CD4-positive, alpha-beta memory T cell (primary cell): ENCODE measurements around the gene ARMH3. TPM values are rescaled to one million over a fixed set of nuclear protein-coding genes. Genes with fewer than 3 reads are reported as not detected.

ENCODE experiments used
- CTCF ChIA-PET: fragments of 350-600 bp; sonication (Branson Sonifier 250); formaldehyde crosslinking; loops from one replicate; lab custom pipeline; 2021; ENCODE audit warnings: inconsistent platforms; ENCODE audit not compliant: partially characterized antibody; lab: Charles Lee
- POLR2A ChIA-PET: fragments of 350-600 bp; sonication (Branson Sonifier 250); formaldehyde crosslinking; loops from one replicate; lab custom pipeline; 2021; ENCODE audit not compliant: partially characterized antibody; lab: Charles Lee
- DNase-seq, 5 donors: peaks; one replicate each; pipeline versions ENCODE4 v3.0.0 to v3.0.0-alpha.2; 2020 to 2022; ENCODE audit warnings: mixed read lengths in 1 of 5
- H3K27ac ChIP-seq: one replicate; pipeline ENCODE4 v1.7.0; 2013; ENCODE audit warnings: low read depth, low read length
- H3K27me3 ChIP-seq: 2 replicates; pipeline ENCODE4 v1.7.0; 2013; ENCODE audit warnings: mild to moderate bottlenecking, low read length, moderate library complexity; ENCODE audit not compliant: insufficient read depth
- H3K36me3 ChIP-seq: 2 replicates; pipeline ENCODE4 v1.7.0; 2013; ENCODE audit warnings: mild to moderate bottlenecking, low read length, moderate library complexity; ENCODE audit not compliant: insufficient read depth
- H3K4me1 ChIP-seq: 2 replicates; pipeline ENCODE4 v1.7.0; 2013; ENCODE audit warnings: mild to moderate bottlenecking, low read length, moderate library complexity; ENCODE audit not compliant: insufficient read depth
- H3K4me3 ChIP-seq, 2 donors: one replicate each; pipeline ENCODE4 v1.7.0; 2013; ENCODE audit warnings: low read length in 2 of 2, mild to moderate bottlenecking in 1 of 2
- H3K9me3 ChIP-seq, 2 donors: one replicate each; pipeline ENCODE4 v1.7.0; 2013; ENCODE audit warnings: low read length in 2 of 2, control low read depth in 1 of 2; ENCODE audit not compliant: control insufficient read depth in 1 of 2
- H3K27ac Mint-ChIP-seq, 7 donors: one replicate each; pipeline ENCODE4 v1.8.0; 2020 to 2021; ENCODE audit warnings: mixed read lengths in 7 of 7, mild to moderate bottlenecking in 6 of 7, inconsistent platforms in 3 of 7, moderate library complexity in 3 of 7
- H3K27me3 Mint-ChIP-seq, 2 donors: one replicate each; pipeline ENCODE4 v1.8.0; 2020 to 2021; ENCODE audit warnings: mixed read lengths in 2 of 2
- H3K36me3 Mint-ChIP-seq, 2 donors: one replicate each; pipeline ENCODE4 v1.8.0; 2020 to 2021; ENCODE audit warnings: mixed read lengths in 2 of 2, inconsistent platforms in 1 of 2, mild to moderate bottlenecking in 1 of 2
- H3K4me1 Mint-ChIP-seq, 4 donors: one replicate each; pipeline ENCODE4 v1.8.0; 2020 to 2021; ENCODE audit warnings: mixed read lengths in 4 of 4, mild to moderate bottlenecking in 1 of 4
- H3K4me3 Mint-ChIP-seq, 8 donors: one replicate each; pipeline ENCODE4 v1.8.0; 2020 to 2021; ENCODE audit warnings: mixed read lengths in 8 of 8, mild to moderate bottlenecking in 7 of 8, moderate library complexity in 6 of 8, inconsistent platforms in 3 of 8
- H3K9me3 Mint-ChIP-seq, 8 donors: one replicate each; pipeline ENCODE4 v1.8.0; 2020 to 2021; ENCODE audit warnings: mixed read lengths in 8 of 8, mild to moderate bottlenecking in 5 of 8, inconsistent platforms in 3 of 8, moderate library complexity in 1 of 8
- intact Hi-C: fragments of 100-400 bp; cut with micrococcal nuclease; formaldehyde crosslinking; loops from one replicate; pipeline ENCODE4 v1.15.1; 2023
- polyA plus RNA-seq, 2 donors: library from polyadenylated mRNA; unstranded; fragments of 300-500 nt; fragmentation: Illumina TruSeq; gene quantifications; one replicate each; pipeline ENCODE4 v1.2.3, GENCODE V29; 2021
- total RNA-seq, 2 experiments: library from RNA; stranded (reverse); gene quantifications; one replicate each; pipeline ENCODE4 v1.2.3, GENCODE V29; 2021

Gene ARMH3
- total and polyA plus RNA-seq, 4 experiments from 2014 or later = 21.9 to 31.8 (median 30.0) TPM

- Histone ChIP-seq H3K4me1 (no peaks in the 10 kb centered on the region), H3K36me3 (no peaks in the 10 kb centered on the region), H3K27ac (no peak overlapping the region), H3K4me3 (no peak overlapping the region), H3K9me3 (no peaks in the 10 kb centered on the region), H3K27me3 (no peaks in the 10 kb centered on the region)
- Mint-ChIP-seq H3K4me1 (peaks cover 0 to 8% (median 2%) of the 10 kb centered on the region in 4 donors), H3K36me3 (peaks cover 6 to 13% of the 10 kb centered on the region in 2 donors), H3K4me3 (no peak overlapping the region), H3K9me3 (no peaks in the 10 kb centered on the region), H3K27ac (peak overlapping the region in 1 of 7 donors; percentile 20), H3K27me3 (no peaks in the 10 kb centered on the region)
- intact Hi-C loops = no loop called here
- ChIA-PET CTCF (no interaction called here), POLR2A (no interaction called here)
- no peak for DNase-seq
Measured at GRCh38 chr10:101919026-101919770, 136.8 kb downstream of the ARMH3 start.

- H3K9me3 Mint-ChIP-seq = no peaks in the 10 kb centered on the region
- Histone ChIP-seq H3K9me3 (no peaks in the 10 kb centered on the region), H3K27me3 (no peaks in the 10 kb centered on the region), H3K27ac (no peak overlapping the region), H3K36me3 (no peaks in the 10 kb centered on the region), H3K4me3 (no peak overlapping the region), H3K4me1 (no peaks in the 10 kb centered on the region)
- POLR2A ChIA-PET = interaction anchor here (0.6 kb wide), 1 partner anchor 1210 kb away, joined by 3 read pairs; no protein-coding TSS in a partner anchor
- no peak overlapping the region for H3K27ac Mint-ChIP-seq
- no peak overlapping the region for H3K4me3 Mint-ChIP-seq
- H3K4me1 Mint-ChIP-seq = peaks cover 0 to 2% (median under 1%) of the 10 kb centered on the region in 4 donors
- CTCF ChIA-PET = interaction anchor here (0.8 to 1.7 kb wide), 4 partner anchors 10 to 160 kb away, joined by 3 to 5 read pairs (median 4); no protein-coding TSS in a partner anchor
- peaks cover 8 to 22% of the 10 kb centered on the region in 2 donors for H3K36me3 Mint-ChIP-seq
- H3K27me3 Mint-ChIP-seq = no peaks in the 10 kb centered on the region
- intact Hi-C loops = no loop called here
- no peak for DNase-seq
Measured at GRCh38 chr10:101912561-101913179, 143.3 kb downstream of the ARMH3 start.

- H3K4me1 ChIP-seq = no peaks in the 10 kb centered on the region
- ChIA-PET POLR2A (no interaction called here), CTCF (interaction anchor here (1.1 to 1.2 kb wide), 2 partner anchors 9 to 19 kb away, joined by 3 to 5 read pairs; no protein-coding TSS in a partner anchor)
- no peak overlapping the region for H3K4me3 ChIP-seq
- no peaks in the 10 kb centered on the region for H3K27me3 ChIP-seq
- Mint-ChIP-seq H3K27ac (peak overlapping the region in 1 of 7 donors; percentile 14), H3K27me3 (no peaks in the 10 kb centered on the region), H3K36me3 (peaks cover 19 to 33% of the 10 kb centered on the region in 2 donors), H3K4me1 (peaks cover 0 to 2% (median 0%) of the 10 kb centered on the region in 4 donors), H3K9me3 (no peaks in the 10 kb centered on the region), H3K4me3 (no peak overlapping the region)
- H3K27ac ChIP-seq = no peak overlapping the region
- no peak for DNase-seq
- intact Hi-C loops = no loop called here
- H3K9me3 ChIP-seq = no peaks in the 10 kb centered on the region
- no peaks in the 10 kb centered on the region for H3K36me3 ChIP-seq
Measured at GRCh38 chr10:101906586-101907183, 149.3 kb downstream of the ARMH3 start.

GRCh38 chr10:101905251-101905650, 150.7 kb downstream of the ARMH3 start:
- H3K4me1 ChIP-seq = no peaks in the 10 kb centered on the region
- H3K27ac Mint-ChIP-seq = no peak overlapping the region
- H3K4me3 Mint-ChIP-seq = no peak overlapping the region
- H3K9me3 ChIP-seq = no peaks in the 10 kb centered on the region
- no peaks in the 10 kb centered on the region for H3K9me3 Mint-ChIP-seq
- no peak for DNase-seq
- no peaks in the 10 kb centered on the region for H3K27me3 Mint-ChIP-seq
- no peak overlapping the region for H3K4me3 ChIP-seq
- ChIA-PET CTCF (no interaction called here), POLR2A (no interaction called here)
- peaks cover 0 to 2% (median under 1%) of the 10 kb centered on the region in 4 donors for H3K4me1 Mint-ChIP-seq
- no peaks in the 10 kb centered on the region for H3K27me3 ChIP-seq
- no peaks in the 10 kb centered on the region for H3K36me3 ChIP-seq
- H3K27ac ChIP-seq = no peak overlapping the region
- intact Hi-C loops = no loop called here
- peaks cover 15 to 30% of the 10 kb centered on the region in 2 donors for H3K36me3 Mint-ChIP-seq

GRCh38 chr10:101903827-101904550, 152.0 kb downstream of the ARMH3 start:
- peaks cover 0 to 7% (median under 1%) of the 10 kb centered on the region in 4 donors for H3K4me1 Mint-ChIP-seq
- H3K9me3 ChIP-seq = no peaks in the 10 kb centered on the region
- H3K9me3 Mint-ChIP-seq = no peaks in the 10 kb centered on the region
- CTCF ChIA-PET = no interaction called here
- POLR2A ChIA-PET = no interaction called here
- peak overlapping the region in 2 of 7 donors; percentile 35 to 37 for H3K27ac Mint-ChIP-seq
- H3K27me3 ChIP-seq = no peaks in the 10 kb centered on the region
- no peak for DNase-seq
- H3K4me3 Mint-ChIP-seq = no peak overlapping the region
- no peak overlapping the region for H3K27ac ChIP-seq
- intact Hi-C loops = no loop called here
- H3K4me3 ChIP-seq = no peak overlapping the region
- no peaks in the 10 kb centered on the region for H3K27me3 Mint-ChIP-seq
- H3K4me1 ChIP-seq = no peaks in the 10 kb centered on the region
- peaks cover 15 to 28% of the 10 kb centered on the region in 2 donors for H3K36me3 Mint-ChIP-seq
- no peaks in the 10 kb centered on the region for H3K36me3 ChIP-seq

GRCh38 chr10:101902820-101903145, 153.2 kb downstream of the ARMH3 start:
- Histone ChIP-seq H3K9me3 (no peaks in the 10 kb centered on the region), H3K36me3 (no peaks in the 10 kb centered on the region), H3K27me3 (no peaks in the 10 kb centered on the region), H3K4me3 (no peak overlapping the region), H3K4me1 (no peaks in the 10 kb centered on the region), H3K27ac (no peak overlapping the region)
- Mint-ChIP-seq H3K36me3 (peaks cover 15 to 27% of the 10 kb centered on the region in 2 donors), H3K27me3 (no peaks in the 10 kb centered on the region), H3K9me3 (no peaks in the 10 kb centered on the region), H3K4me1 (peaks cover 0 to 9% (median under 1%) of the 10 kb centered on the region in 4 donors), H3K27ac (peak overlapping the region in 1 of 7 donors; percentile 48), H3K4me3 (no peak overlapping the region)
- DNase-seq = no peak
- intact Hi-C loops = no loop called here
- CTCF ChIA-PET = interaction anchor here (0.9 to 3.1 kb wide), 2 partner anchors 10 to 12 kb away, joined by 3 to 16 read pairs; no protein-coding TSS in a partner anchor
- POLR2A ChIA-PET = no interaction called here
